Lower lobe of right lung (tissue), 2 donors: ENCODE results near the gene STK33. TPM values are rescaled to one million over a fixed set of nuclear protein-coding genes. Genes with fewer than 3 reads are reported as not detected.
A peak's percentile ranks its signal among the peaks of the same experiment; 100 is the strongest.

Experiments used
- ATAC-seq, 2 donors: fragments of 200-7000 bp; cut with Tn5 transposase; one replicate each; pipeline ENCODE4 v1.9.1; 2020 to 2022; ENCODE audit warnings: mild to moderate bottlenecking in 2 of 2, moderate library complexity in 2 of 2
- DNase-seq: peaks from one replicate; pipeline ENCODE4 v3.0.0-alpha.2; 2020
- H3K27ac ChIP-seq: fragments of 200-600 bp; one replicate; pipeline ENCODE4 v1.8.0; 2022
- H3K27me3 ChIP-seq: fragments of 200-600 bp; one replicate; pipeline ENCODE4 v1.8.0; 2022; ENCODE audit warnings: low read depth
- H3K36me3 ChIP-seq: fragments of 200-600 bp; one replicate; pipeline ENCODE4 v1.8.0; 2022; ENCODE audit warnings: mild to moderate bottlenecking
- H3K4me1 ChIP-seq: fragments of 200-600 bp; one replicate; pipeline ENCODE4 v1.8.0; 2022
- H3K4me3 ChIP-seq: fragments of 200-600 bp; one replicate; pipeline ENCODE4 v1.8.0; 2022; ENCODE audit warnings: mild to moderate bottlenecking
- H3K9me3 ChIP-seq: fragments of 200-600 bp; one replicate; pipeline ENCODE4 v1.8.0; 2022
- intact Hi-C: fragments of 100-400 bp; cut with DNase I; formaldehyde crosslinking; loops from one replicate; pipeline ENCODE4 v1.11.0; 2022
- total RNA-seq: library from RNA; stranded (reverse); fragmentation: NEBNext Ultra II Directional; extraction: Animal tissue kit (Norgen Biotek cat#: 25700); gene quantifications from one replicate; pipeline ENCODE4 v1.2.1, GENCODE V29; 2021
- TF ChIP-seq, protein P1 (sequence below): fragments of 200-600 bp; IDR thresholded peaks from one replicate; pipeline ENCODE4 v1.8.0; 2022; ENCODE audit warnings: antibody characterized with exemption, mild to moderate bottlenecking
- donor health status: DM: no; HTN: yes; CAD: no; lungs with severe emphysema.

Gene STK33
- total RNA-seq, 1 donor from 2014 or later: 17.3 TPM

DNA sequence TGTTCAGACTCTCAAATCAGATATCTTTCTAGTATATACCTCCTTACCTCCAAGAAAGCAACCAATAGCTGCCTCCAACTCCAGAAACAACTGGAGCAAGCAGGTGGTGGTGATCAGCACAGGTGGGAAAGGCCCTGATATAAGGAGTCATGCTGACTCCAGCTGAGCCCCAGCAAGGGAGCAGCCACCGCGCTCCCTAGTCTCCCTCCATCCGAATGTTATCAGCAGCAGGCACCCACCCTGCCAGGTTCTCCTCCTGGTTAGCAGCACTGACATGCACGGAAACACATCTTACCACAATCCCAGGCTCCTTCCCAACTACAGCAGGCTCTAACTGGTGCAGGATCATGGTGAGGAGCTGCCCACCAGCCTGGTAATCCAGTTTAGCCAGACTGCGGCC, 18.5 kb upstream of the STK33 start:
- DNase-seq (no peak), ATAC-seq (no peak)
- H3K27me3 ChIP-seq: no peaks in the 10 kb centered on the region
- H3K9me3 ChIP-seq: no peaks in the 10 kb centered on the region
- TF ChIP-seq, protein P1, sequence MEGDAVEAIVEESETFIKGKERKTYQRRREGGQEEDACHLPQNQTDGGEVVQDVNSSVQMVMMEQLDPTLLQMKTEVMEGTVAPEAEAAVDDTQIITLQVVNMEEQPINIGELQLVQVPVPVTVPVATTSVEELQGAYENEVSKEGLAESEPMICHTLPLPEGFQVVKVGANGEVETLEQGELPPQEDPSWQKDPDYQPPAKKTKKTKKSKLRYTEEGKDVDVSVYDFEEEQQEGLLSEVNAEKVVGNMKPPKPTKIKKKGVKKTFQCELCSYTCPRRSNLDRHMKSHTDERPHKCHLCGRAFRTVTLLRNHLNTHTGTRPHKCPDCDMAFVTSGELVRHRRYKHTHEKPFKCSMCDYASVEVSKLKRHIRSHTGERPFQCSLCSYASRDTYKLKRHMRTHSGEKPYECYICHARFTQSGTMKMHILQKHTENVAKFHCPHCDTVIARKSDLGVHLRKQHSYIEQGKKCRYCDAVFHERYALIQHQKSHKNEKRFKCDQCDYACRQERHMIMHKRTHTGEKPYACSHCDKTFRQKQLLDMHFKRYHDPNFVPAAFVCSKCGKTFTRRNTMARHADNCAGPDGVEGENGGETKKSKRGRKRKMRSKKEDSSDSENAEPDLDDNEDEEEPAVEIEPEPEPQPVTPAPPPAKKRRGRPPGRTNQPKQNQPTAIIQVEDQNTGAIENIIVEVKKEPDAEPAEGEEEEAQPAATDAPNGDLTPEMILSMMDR: no peak
- no peaks in the 10 kb centered on the region for H3K4me1 ChIP-seq
- intact Hi-C loops: no loop called here
- no peak overlapping the region for H3K4me3 ChIP-seq
- H3K36me3 ChIP-seq: peaks cover 20% of the 10 kb centered on the region
- H3K27ac ChIP-seq: no peak overlapping the region

DNA sequence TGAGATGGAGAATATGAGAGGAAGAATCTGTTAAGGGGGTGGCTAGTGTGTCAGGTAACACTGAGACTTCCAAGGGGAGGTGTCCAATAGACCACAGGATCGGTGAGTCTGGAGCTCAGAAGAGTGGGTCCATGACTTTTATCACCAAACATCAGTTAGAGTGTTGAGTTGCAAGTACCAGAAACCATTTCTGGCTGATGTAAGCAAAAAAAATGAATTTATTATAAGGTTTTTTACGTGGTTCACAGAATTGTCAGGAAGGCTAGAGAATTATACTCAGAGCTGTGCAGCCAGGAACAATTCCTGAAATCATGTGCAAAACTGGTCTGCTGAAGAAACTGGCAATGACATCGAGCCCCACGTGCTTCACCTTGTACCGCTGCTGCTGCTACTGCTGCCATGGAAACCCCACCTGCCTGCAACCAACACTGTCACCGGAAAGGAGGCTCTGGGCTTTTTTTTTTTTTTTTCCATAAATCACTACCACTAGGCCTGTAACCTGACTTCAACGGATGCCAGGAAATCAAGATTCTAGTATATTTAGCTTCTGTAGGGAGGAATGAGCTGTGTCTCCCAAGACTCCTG, 16.6 kb upstream of the STK33 start:
- no peaks in the 10 kb centered on the region for H3K4me1 ChIP-seq
- TF ChIP-seq, protein P1: no peak
- no peak for DNase-seq
- H3K9me3 ChIP-seq: no peaks in the 10 kb centered on the region
- no peak overlapping the region for H3K4me3 ChIP-seq
- intact Hi-C loops: no loop called here
- no peaks in the 10 kb centered on the region for H3K27me3 ChIP-seq
- no peak for ATAC-seq
- H3K36me3 ChIP-seq: peaks cover 1% of the 10 kb centered on the region
- H3K27ac ChIP-seq: no peak overlapping the region

DNA sequence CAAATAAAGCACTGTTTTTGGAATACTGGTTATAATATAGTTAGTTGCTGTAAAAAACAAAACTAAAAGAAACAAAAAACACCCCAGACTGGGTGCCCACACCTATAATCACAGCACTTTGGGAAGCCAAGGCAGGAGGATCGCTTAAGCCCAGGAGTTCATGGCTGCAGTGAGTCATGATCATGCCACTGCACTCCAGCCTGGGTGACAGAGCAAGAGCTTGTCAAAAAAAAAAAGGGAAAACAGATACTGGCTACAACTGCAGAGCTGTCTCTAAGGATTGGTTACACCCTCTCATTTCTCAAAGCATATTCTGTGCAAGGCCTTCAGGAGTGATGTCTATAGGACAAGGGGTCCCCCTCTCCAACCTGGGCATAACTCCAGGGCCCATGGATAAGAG, 14.6 kb upstream of the STK33 start:
- peaks cover 7% of the 10 kb centered on the region for H3K4me1 ChIP-seq
- intact Hi-C loops: no loop called here
- no peaks in the 10 kb centered on the region for H3K27me3 ChIP-seq
- H3K27ac ChIP-seq: no peak overlapping the region
- DNase-seq (no peak), ATAC-seq (no peak)
- H3K4me3 ChIP-seq: no peak overlapping the region
- TF ChIP-seq, protein P1: no peak
- no peaks in the 10 kb centered on the region for H3K9me3 ChIP-seq
- no peaks in the 10 kb centered on the region for H3K36me3 ChIP-seq

DNA sequence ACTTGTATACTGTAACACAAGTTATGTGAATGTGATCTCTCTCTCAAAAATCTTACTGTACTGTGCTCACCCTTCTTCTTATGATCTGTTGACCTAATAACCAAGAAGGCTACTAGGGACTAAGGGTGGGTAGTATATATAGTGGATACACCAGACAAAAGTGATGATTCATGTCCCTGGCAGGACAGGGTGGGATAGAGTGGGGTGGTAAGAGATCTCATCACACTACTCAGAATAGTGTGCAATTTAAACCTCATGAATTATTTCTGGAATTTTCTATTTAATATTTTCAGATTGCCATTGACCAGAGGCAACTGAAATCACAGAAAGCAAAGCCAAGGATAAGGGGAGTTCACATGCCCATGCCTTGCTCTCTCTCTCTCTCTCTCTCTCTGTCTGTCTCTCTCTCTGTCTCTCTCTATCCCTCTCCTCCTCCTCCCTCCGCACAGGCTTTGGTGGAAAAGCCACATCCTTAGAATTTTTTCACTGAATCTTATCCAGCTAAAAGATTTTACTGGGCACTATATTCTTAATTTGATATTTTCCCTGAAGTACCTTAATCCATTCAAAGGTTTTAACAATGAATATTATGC, 12.0 kb upstream of the STK33 start:
- TF ChIP-seq, protein P1: no peak
- peaks cover 7% of the 10 kb centered on the region for H3K4me1 ChIP-seq
- H3K27me3 ChIP-seq: no peaks in the 10 kb centered on the region
- H3K27ac ChIP-seq: no peak overlapping the region
- no peaks in the 10 kb centered on the region for H3K36me3 ChIP-seq
- DNase-seq: no peak
- intact Hi-C loops: no loop called here
- ATAC-seq: no peak
- no peak overlapping the region for H3K4me3 ChIP-seq
- H3K9me3 ChIP-seq: no peaks in the 10 kb centered on the region

DNA sequence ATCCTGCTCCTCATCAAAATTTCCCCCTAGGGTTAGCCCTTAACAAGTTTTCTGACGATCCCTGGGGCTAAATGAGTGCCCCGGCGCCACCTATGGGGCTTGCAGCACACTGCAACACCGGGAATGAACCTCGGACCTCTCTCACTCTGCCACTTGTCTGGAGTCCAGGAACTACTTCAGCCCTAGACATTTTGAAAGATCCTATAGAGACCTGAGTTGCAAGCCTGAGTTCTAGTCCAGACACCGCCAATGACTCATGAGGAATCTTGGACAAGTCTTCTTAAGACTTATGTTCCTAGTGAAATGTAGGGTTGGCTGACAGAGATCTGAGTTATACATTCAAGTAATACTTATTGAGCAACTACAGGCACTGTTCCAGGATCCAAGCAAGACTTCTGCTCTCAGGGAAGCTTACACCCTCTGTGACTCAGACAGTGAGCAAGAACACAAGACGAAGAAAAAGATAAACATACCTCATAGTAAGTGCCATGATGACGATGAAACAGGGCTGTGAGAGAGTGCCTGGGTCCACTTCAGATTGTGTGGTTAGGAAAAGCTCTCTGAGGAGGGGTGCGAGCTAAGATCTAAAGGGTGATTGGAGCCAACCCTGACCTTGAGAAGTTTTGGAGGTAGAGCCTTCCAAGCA, 10.2 kb upstream of the STK33 start:
- Histone ChIP-seq H3K27me3 (no peaks in the 10 kb centered on the region), H3K4me3 (no peak overlapping the region), H3K27ac (no peak overlapping the region), H3K4me1 (peaks cover 7% of the 10 kb centered on the region), H3K36me3 (no peaks in the 10 kb centered on the region), H3K9me3 (no peaks in the 10 kb centered on the region)
- DNase-seq: peak; percentile 63
- intact Hi-C loops: no loop called here
- ATAC-seq: peak; percentile 92
- TF ChIP-seq, protein P1: peak; percentile 63
